Hindlimb muscle (tissue), 1 donor: ENCODE data around the gene LIPE. TPM values are rescaled to one million over a fixed set of nuclear protein-coding genes. Genes with fewer than 3 reads are reported as not detected.

ENCODE experiments used
- DNase-seq: peaks from one replicate; pipeline ENCODE4 v3.0.0-alpha.2; 2013
- polyA plus RNA-seq: library from polyadenylated mRNA; unstranded; fragments of 120-200 nt; gene quantifications from one replicate; pipeline ENCODE4 v1.2.1, GENCODE V29; 2013; ENCODE audit not compliant: insufficient read length

LIPE gene
- polyA plus RNA-seq, 1 donor, result 11.6 TPM

DNA sequence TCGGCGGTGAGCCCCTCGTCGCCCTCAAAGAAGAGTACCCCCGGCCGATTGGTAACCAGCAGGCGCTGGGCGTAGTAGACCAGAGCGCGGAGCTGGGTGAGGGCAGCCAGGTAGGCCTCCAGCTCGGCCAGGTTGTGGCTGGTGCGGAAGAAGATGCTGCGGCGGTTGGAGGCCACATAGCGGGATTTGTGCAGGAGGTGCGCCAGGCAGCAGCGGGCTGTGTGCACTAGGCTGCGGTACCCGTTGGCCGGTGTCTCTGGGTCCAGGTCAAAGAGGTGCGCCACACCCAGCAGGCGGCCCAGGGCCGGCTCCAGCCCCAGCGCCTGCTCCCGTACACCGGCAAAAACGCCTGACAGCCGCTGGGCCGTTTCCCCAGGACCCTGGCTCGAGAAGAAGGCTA, 16.8 kb downstream of the LIPE start:
- DNase-seq, result no peak

DNA sequence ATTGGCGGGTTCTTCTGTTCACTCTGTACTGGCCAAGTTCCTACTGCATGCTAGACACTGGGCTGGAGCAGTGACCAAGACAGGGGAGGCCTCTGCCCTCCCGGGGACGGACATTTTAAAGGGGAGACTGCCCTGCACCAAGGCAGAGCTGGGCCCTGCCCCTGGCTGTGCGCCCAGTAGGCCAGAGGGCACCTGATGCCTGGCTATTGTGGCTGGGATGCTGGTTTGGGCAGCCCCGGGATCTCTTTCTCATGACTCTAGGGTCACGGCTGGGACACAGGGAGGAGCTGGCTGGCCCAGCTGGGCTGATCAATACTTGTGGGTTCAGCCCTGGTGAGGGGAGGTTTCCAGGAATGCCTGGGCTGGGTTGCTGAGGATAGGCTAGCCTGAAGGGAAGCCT, 17.7 kb downstream of the LIPE start:
- no peak for DNase-seq

DNA sequence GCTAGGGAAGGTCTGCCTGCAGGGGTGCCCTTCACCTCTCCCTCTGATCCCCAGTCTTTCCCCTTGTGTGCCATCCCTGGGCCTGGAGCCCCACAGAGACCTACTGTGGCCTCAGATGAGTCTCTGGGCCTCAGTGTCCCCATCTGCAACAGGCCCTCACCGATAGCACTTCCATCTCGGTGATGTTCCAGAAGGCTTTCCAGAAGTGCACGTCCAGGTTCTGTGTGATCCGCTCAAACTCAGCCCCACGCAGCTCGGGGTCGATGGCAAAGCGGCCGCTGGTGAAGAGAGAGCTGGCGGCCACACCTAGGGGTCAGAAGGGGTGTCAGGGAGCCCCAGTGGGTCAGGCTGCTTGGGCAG, 19.4 kb downstream of the LIPE start:
- DNase-seq, result no peak

DNA sequence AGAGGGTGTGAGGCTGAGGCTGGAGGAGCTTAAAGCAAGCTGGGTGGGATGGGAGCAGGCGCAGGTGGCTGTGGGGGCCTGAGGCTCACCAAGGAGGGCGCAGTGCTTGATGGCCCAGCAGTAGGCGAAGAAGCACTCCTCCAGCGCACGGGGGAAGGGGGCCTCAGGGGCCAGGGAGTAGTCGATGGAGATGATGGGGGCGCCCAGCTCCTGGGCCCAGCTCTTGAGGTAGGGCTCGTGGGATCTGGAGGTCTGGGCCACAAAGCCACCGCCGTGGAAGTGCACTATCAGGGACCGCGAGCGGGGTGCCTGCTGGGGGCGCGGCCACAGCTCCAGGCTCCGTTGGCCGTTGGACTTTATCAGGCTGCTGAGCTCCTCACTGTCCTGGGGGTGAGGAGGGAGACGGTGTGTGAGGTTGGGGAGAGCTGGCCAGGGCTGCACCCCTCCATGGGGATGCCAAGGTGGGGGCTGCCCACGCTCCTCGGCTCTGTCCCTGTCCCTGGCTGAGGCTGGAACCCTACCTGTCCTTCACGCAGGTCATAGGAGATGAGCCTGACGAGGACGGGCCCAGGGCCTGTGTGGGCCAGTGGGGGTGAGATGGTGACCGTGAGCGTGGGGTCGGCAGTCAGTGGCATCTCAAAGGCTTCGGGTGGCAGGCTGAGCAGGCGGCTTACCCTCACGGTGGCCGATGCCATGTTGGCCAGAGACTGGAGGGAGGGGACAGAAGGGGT, 19.9 kb downstream of the LIPE start:
- DNase-seq, result no peak

DNA sequence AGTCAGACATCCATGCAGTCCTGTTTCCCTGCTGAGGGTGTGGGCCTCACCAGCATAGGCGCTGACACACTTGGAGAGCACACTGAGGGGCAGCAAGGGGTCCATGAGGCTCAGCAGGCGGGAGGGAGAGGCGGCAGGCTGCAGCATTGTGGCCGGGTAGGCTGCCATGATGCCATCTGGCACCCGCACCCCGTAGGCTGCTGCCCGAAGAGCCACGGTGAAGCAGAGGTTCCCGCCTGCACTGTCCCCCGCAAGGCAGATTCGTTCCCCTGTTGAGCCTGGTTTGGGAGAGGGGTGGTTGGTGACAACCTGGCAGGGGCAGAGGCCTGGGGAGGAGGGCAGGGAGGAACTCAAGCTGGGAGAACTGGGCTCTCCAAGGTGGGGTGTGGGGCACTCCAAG, 21.1 kb downstream of the LIPE start:
- no peak for DNase-seq

DNA sequence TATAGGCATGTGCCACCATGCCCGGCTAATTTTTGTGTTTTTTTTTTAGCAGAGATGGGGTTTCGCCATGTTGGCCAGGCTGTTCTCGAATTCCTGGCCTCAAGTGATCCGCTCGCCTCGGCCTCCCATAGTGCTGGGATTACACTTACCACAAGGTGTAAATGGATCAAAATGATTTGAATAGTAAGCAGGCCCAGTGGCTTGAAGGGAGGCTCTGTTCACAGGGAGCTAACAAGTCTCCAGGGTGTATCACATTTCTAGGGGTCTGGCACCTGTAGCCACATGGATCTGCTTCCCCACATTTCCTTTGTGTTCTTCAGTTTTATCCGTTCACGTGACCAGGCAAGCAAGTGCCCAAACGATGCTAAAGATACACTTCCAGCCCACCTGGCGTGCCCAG, 23.6 kb downstream of the LIPE start:
- DNase-seq, result no peak

DNA sequence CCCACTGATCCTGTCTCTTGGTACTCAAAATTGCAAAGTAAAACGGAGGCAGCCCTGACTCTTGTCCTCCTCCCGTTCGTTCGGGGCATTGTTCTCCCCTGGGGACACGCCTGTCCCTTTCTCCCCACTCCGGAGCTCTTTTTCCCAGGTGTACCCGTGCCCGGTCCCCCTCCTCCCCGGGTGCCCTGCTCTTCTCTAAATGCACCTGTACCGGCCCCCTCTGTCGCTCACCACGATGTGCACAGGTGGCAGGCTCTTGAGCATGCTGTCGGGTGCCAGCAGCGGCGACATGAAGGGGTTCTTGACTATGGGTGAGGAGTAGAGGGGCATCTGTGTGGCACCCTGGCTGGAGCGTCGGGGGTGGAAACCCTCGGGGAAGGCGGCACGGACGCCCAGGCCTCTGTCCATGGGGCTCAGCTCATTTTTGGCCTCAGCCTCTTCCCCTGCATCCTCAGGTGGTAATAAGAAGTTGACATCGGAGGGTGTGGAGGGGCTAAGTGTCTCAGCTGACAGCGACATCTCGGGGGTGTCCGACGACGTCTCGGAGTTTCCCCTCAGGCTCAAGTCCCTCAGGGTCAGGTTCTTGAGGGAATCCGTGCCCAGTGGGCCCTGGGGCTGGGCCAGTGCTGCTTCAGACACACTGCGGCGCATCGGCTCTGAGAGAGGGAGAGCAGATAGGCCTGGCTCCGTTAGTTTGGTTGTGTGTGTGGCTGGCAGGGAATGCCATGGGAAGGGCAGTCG, 24.6 kb downstream of the LIPE start:
- DNase-seq, result no peak

DNA sequence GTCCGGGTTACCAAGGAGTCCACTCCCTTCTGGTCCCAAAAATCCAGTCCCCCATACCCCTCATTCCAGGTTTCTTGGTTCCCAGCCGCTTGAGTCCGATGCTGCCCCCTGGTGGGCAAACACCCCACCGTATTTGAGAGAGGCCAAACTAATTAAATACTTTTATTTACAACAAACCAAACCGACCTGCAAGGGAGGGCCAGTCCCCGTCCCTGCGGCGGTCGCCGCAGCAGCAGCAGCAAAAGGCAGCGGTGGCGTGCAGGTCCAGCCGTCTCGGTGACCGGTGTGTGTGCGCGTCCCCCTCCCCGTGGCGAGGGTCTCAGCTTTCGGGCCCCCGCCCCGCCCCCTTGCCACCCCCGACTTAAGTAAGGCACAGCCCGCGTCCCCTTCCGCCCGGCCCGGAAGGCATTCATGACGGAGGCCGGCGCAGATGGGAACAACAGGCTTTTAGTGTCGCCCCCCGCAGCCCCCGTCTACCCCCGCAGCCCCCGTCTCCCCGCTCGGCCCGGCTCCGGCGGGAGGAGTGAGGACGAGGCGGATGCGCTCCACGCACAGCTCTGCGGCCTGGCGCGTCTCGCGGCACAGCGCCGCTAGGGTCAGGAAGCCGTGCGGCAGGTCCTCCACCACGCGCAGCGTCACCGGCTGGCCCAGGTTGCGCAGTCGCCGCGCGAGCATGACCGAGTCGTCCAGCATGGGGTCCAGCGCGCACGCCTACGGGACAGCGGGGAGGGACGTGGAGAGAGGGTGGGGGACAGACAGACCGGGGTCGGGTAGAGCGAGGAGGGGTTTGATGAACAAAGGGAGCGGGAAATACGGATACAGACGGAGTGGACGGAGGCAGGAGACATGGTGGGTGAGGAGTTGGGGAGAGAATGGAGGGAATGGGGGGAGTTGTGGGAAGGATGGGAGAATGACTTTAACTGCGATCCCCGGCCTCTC, 25.6 kb downstream of the LIPE start:
- peak; percentile 83 for DNase-seq

DNA sequence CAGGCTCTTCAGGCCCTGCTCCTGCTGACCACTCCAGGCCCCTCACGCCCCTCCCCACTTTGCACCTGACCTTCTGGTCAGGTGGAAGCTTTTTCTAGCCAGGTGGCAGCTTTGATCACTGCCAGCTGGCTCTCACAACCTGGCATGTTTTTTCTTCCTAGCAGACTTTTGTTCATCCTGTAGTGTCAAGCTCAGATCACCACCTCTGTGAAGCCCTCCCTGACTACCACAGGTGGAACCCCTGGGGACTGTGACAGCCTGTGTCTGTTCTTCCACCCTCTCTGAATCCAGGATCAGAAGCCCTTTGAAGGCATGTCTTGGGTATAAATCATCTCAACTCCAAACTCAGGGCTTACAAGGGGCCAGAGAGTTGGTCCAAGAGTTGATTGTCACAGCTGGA, 26.8 kb downstream of the LIPE start:
- DNase-seq, result no peak

DNA sequence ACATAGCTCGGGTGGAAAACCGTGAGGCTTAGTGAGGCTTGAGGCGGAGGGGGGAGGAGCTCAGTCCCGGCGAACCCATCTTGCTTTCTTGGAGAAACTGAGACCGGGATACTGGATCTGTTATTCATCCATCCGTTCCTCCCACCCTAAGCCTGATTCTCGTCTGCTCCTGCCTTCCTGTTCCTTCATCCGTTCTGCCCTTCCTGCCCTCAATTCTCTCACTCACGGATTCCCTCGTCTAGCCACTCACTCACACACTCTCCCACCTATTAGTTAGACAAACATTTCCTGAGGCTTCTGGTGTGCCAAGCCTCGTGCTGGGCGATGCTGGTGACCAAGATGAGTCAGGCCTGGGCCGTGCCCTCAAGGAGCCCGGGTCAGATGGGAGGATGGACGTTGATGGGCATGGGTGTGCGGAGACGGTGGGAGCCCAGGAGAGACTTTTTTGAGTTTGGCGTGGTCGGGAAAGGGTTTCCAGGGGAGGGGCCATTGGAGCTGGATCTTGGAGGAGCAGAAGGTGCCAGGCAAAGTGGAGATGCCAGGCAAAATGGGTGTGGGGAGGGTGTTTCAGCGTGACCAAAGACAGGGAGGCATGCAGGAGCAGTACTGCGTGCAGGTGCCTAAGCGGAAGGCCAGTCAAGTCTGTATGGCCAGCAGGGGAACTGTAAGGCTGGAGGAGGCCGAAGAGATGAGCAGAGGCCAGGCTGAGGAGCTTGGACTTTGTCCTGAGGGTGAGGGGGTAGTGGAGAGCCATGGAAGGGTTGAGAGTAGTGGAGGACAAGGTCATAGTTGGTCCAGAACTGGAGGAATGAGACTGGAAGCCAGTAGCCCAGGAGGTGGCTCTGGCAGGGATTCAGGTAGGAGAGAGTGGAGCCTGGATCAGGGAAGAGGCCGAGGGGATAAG, 29.7 kb downstream of the LIPE start:
- DNase-seq, result no peak

DNA sequence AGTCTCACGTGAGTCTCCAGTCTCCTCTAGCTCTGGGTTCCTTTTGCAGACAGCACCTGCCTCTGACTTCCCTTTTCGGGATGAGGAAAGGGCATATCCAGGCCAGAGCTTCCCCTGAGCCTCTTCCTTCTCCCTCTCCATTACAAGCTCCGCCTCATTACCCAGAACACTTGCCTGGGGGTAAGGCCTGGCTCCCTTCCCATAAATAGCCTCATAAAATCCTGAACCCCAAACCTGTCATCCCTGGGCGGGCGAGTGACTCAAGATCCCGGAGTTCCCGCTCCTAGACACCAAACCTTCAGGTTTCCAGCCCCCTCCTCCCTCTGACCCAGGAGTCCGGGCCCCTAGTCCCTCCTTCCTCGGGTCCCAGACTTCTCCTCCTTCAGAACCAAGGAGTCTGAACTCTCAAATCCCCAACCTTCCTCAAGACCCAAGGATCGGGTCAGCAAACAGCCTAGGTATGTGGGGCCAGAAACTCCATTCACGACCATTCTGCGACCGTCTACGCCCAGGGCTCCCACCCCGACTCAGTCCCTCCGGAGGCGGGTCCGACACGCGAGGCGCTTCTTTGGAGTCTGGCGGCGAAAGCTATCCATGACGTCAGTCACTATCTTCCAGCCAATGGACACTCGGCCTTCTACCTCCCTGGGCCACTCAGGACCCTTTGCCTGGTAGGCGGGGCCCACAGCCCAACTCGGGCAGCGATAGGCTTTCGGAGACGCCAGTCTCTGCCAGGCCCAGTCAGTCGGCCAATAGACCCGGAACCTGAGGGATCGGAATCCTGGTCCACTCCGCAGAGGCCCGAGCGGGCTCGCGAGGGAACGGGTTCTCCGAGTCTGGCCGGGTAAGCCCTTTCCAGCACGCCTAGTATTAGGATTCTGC, 30.6 kb downstream of the LIPE start:
- peak; percentile 99 for DNase-seq

DNA sequence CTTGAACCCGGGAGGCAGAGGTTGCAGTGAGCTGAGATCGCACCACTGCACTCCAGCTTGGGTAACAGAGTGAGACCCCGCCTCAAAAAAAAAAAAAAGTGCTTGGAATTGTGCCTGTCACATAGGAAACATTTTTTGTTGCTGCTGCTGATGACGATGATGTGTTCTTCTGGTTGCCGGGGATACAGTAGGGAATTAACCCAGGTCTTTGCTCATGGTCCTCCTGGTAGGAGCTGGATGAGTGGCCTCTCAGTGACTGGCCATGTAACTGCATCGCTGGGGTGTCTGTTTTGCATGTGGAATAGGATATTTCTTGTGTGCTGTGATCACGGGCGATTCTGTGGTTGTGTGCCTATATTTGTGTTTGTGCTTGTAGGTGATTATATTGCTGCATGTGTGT, 32.4 kb downstream of the LIPE start:
- no peak for DNase-seq

DNA sequence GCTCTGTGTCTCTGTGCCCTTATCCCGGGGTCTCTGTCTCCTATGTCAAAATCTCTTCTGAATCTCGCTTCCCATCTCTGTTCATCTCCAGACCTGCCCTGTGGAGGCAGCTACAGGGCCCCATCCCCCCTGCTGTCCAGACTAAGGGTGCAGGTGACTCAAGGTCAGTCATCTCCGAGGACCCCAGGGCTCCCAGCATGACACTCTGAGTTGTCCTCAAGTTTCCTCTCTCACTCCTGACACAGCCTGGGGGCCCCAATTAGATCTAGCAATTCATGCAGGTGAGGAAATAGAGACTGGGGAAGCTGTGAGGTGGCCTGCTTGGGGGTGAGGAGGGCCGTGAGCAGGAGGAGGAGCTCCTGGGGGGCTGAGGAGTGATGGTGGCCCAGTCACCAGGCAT, 35.0 kb downstream of the LIPE start:
- no peak for DNase-seq

DNA sequence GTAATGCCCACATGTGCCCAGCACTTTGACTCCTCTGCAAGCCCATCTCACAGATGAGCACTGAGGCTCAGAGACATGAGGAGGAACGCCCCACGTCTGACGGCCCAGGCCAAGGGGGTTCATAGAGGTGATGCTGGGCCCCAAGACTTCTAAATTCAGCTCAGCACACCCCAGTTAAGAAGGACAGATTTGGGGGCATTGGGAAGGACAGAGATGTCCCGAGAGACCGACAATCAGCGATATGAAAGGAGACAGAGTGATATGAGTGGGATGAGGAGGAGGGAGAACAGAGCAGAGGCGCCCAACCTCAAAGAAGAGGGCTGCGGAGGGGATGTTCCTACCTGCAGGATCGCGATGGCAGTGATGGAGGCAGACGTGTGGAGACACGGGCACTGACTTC, 37.3 kb downstream of the LIPE start, which contains the start of gene CNFN:
CNFN (minus strand) TSS at position 399 of the 400 bp plus-strand sequence. CDS start 1,260 bp downstream, outside the sequence.
- DNase-seq, result no peak

DNA sequence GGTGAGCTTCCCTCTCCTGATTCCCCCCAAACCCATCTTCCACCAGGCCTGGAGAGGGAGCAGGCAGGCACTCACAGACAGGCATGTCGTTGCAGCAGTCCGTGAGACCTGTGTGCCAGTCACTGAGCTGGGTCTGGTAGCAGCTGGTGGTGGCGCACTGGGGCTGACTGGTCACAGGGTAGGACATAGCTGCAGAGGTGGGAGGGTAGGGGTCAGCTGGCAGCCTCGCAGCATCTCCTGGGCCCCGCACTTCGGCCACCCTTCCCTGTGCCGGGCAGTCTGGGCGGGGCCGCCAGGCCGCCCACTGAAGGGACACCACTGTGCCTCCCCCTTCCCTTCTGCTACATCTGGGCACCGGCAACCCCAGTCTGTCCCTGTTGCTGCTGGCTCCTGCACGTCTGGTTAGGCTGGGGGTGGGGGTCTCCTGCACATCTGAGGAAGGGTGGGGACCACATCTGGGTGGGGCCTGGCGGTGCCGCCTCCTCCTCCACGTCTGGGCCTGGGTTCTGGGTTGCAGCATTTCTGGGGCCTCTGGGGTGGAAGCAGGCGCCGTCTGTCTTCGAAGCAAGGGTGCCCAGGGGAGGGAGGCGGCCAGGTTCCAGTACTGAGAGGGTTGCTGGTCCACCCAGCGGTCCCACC, 38.2 kb downstream of the LIPE start:
- DNase-seq, result no peak

DNA sequence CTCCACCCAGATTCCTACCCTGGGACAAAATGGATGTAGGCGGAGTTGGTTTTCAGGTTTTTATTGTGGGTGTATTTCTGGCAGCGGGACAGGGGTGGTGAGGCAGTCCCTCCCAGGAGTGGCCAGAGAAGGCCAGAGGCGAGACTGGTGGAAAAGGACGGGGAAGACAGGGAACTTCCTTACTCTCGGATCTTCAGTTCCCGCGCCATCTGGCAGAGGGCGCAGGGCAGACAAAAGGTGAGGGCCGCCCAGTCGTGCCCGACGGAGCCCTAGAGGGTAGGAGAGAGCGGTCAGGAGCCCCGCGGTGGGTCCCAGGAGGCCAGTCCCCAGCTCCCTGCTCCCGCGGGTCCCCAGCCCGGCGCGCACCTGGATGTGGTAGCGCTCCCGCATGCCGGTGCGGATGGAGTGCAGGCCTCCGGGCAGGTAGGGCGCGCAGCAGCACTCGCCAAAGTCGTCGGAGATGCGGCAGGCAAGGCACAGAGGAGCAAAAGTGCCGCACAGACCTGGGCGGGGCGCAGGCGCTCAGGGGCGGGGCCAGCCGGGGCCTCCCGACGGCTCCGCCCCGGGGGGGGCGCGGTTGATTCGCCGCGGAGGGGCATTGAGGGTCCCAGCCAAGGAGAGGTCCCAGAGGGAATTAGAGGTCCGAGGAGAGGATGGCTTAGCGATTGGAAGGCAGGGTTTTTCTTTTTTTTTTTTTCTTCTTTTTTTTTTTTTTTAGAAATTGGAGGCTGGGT, 40.0 kb downstream of the LIPE start:
- DNase-seq, result peak; percentile 42

DNA sequence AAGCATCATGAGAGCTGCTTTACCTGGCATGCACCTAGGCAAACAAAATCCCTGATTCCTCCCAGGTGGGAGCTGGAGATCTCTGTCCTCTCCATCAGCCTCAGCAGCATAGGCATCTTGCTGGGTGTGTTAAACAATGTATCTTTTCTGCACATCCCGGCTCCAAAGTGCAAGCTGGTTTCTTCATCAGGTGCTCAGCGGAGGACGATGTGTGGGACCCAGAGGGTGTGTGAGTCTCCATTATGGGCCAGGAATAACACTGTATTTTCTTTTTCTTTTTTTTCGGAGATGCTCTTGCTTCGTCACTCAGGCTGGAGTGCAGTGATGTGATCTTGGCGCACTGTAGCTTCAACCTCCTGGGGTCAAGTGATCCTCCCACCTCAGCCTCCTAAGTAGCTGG, 47.0 kb downstream of the LIPE start:
- no peak for DNase-seq

DNA sequence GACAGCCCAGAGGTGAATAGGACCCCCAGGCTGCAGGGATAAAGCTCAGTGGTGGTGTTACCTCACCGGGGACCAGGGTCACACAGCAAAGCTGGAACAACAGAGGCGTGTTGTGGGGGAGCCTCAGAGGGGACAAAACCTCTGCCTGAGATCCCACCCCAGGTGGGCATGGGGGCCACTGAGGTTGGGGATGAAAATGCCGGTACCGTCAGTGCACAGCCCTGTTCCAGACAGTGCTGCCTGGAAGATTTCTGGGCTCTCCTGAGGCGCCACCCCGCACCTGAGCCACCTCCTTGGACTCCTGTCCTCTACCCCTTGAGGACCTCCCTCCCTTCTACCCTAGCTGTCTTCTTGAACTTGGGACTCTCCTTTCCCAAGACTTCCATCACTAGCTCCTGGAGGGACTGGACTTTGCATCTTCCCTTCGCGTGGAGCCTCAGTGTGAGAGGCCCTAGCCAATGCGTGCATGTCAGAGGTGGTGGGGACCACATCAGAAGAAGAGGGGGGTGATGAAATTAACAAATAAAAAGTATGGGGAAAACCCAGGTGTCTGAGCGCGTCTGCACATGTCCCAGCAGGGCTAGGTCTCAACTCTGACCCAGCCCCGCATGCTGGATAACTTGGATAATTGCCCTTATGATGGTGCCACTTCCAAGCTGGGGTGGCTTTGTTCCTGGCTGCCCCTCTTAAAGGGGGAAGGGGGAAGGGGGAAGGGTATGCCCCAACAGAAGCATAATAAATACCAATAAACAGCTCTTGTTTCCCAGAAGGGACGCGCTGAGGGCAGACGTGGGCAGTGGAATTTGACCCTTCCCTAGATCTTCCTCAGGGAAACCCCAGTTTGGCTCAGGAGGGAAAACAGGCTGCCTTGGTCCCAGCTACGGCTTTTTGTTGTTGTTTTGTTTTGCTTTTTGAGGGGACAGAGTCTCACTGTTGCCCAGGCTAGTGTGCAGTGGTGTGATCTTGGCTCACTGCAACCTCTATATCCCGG, 48.7 kb downstream of the LIPE start:
- DNase-seq, result no peak

DNA sequence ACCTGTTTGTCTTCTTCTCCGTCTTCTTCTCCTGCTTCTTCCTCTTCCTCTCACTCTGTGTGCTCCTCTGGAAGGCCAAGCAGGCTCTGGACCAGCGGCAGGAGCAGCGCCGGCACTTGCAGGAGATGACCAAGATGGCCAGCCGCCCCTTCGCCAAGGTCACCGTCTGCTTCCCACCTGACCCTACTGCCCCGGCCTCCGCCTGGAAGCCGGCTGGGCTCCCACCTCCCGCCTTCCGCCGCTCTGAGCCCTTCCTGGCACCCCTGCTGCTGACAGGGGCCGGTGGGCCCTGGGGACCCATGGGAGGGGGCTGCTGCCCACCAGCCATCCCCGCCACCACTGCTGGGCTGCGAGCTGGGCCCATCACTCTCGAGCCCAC, 51.0 kb downstream of the LIPE start:
- DNase-seq, result no peak
